ENCODE measurements around the gene HLA-DQB1.
A peak's percentile ranks its signal among the peaks of the same experiment; 100 is the strongest.
"Not testable (repeated sequence)": the region's sequence is repeated elsewhere in the genome, so short reads cannot be mapped to it uniquely, and the experiment has no call there.

The HLA-DQB1 gene

DNA sequence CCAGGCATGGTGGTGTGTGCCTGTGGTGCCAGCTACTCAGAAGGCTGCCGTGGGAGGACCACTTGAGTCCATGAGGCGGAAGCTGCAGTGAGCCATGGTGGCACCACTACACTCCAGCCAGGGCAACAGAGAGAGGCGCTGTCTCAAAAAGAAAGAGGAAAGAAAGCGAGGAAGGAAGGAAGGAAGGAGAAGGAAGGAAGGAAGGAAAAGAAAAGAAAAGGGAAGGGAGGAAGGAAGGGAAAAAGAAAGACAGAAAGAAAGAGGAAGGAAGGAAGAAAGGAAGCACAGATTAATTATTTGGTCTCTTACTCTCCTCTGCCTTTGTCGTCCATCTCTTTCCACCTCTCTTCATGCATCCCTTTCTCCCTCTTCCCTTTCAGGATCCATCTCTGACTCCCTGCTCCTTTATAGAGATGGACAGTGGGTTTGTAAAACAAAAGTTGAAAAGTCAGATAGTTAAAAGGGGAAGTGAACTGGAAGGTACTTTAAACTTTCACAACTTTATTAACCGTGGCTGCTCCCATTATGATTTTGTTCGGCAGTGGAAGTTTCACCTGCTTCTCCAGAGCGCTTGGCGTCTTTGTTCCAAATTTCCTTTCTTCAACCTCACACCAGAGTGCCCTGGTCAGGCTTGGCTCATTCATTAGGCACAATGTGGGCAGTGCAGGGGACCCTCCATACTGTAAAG, 27.8 kb downstream of the HLA-DQB1 start:
- H3K4me3 ChIP-seq (ENCODE audit: low read depth, low read length) = no peak overlapping the region
- in situ Hi-C loops (cut with HindIII; ENCODE audit: low sequenced_read_pairs) = no loop called here
- no peak for DNase-seq (ENCODE audit: low read depth, low spot score)
- TF ChIP-seq, protein P1, sequence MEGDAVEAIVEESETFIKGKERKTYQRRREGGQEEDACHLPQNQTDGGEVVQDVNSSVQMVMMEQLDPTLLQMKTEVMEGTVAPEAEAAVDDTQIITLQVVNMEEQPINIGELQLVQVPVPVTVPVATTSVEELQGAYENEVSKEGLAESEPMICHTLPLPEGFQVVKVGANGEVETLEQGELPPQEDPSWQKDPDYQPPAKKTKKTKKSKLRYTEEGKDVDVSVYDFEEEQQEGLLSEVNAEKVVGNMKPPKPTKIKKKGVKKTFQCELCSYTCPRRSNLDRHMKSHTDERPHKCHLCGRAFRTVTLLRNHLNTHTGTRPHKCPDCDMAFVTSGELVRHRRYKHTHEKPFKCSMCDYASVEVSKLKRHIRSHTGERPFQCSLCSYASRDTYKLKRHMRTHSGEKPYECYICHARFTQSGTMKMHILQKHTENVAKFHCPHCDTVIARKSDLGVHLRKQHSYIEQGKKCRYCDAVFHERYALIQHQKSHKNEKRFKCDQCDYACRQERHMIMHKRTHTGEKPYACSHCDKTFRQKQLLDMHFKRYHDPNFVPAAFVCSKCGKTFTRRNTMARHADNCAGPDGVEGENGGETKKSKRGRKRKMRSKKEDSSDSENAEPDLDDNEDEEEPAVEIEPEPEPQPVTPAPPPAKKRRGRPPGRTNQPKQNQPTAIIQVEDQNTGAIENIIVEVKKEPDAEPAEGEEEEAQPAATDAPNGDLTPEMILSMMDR (IDR thresholded peaks at IDR 0.05; ENCODE audit: low read depth, low read length) = no peak

DNA sequence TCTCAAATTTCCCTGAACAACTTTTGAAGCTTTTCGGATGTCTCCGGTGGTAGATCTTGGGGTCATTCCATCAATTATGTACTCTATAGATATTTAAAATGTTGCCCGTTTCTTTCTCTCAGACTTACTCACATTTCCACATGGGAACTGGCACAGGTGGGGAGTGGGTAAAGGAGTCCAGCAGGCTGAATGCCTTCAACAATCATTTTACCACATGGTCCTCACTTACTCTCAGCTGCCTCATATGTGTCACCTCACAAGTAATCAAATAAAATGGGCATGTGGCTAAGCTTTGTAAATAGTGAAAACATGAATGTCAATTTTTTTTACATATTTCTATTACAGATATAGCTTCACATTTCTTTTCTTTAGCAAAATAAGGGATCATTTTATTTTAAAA, 28.6 kb downstream of the HLA-DQB1 start:
- no peak for DNase-seq (ENCODE audit: low read depth, low spot score)
- TF ChIP-seq, protein P1 (IDR thresholded peaks at IDR 0.05; ENCODE audit: low read depth, low read length) = no peak
- H3K4me3 ChIP-seq (ENCODE audit: low read depth, low read length) = no peak overlapping the region
- in situ Hi-C loops (cut with HindIII; ENCODE audit: low sequenced_read_pairs) = no loop called here

DNA sequence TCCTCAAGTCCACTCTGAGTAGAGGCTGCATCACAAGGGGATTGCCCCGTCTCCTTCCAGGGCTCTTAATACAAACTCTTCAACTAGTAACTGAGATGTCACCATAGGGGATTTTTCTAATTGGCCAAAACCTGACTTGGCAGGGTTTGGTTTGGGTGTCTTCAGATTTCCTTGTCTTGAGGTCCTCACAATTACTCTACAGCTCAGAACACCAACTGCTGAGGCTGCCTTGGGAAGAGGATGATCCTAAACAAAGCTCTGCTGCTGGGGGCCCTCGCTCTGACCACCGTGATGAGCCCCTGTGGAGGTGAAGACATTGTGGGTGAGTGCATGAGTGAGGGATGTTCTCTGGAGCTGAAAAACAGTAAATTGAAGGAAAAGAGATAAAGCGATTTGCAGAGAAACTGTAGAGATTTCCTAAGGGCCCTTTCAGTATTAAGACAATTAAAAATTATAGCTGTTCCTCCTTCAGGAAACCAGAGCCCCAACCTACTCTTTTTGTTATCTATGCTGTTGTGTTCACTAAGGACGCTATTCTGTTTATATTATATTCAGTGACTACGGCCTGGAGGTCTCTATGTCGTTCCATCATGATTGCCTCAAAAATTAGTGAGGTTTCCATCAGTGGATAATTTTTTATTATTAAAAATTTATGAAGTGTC, 29.1 kb downstream of the HLA-DQB1 start, which contains the start of gene HLA-DQA1:
Gene HLA-DQA1 (plus strand): TSS at position 188 of the 662 bp plus-strand sequence. CDS start 53 bp downstream, at position 241.
- no peak within 1 kb of the TSS for H3K4me3 ChIP-seq (ENCODE audit: low read depth, low read length)
- DNase-seq (ENCODE audit: low read depth, low spot score) = no peak
- TF ChIP-seq, protein P1 (IDR thresholded peaks at IDR 0.05; ENCODE audit: low read depth, low read length) = no peak
- in situ Hi-C loops (cut with HindIII; ENCODE audit: low sequenced_read_pairs) = no loop called here

DNA sequence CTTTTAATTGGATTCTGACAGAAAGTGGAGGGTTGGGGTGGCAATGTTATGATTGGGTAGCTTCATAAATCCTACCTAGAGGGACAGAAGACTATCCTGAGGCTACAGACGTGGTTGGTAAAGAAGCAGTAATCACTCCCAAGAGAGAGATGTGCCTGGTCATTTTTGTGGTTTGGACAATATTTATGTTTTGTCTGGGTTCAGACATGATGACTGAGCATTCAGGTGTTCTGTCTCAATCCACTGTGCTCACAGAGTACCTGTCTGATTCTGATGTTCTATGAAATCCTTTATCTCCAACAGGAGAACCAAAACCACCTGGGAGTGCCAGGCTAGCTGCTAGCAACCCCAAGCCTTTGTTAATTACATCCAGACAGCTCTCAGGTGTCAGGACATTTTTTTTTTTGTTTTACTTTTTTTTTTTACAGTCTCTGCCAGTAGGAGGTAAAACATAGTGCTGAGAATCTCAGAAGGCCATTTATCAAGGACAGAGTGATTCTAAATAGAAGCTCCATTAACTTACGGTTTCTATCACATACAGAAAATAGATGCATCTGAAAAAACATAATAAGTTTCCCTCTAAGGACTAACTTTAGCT, 30.8 kb downstream of the HLA-DQB1 start:
- in situ Hi-C loops (cut with HindIII; ENCODE audit: low sequenced_read_pairs) = no loop called here
- TF ChIP-seq, protein P1 (IDR thresholded peaks at IDR 0.05; ENCODE audit: low read depth, low read length) = no peak
- DNase-seq (ENCODE audit: low read depth, low spot score) = no peak

DNA sequence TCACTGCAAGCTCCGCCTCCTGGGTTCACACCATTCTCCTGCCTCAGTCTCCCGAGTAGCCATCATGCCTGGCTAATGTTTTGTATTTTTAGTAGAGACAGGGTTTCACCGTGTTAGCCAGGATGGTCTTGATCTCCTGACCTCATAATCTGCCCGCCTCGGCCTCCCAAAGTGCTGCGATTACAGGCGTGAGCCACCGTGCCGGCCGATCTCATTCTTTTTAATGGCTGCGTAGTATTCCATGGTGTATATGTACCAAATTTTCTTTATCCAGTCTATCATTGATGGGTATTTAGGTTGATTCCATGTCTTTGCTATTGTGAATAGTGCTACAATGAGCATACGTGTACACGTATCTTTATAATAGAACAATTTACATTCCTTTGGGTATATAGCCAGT, 36.7 kb downstream of the HLA-DQB1 start:
- H3K4me3 ChIP-seq (ENCODE audit: low read depth, low read length); DNase-seq (ENCODE audit: low read depth, low spot score); in situ Hi-C loops (cut with HindIII; ENCODE audit: low sequenced_read_pairs): not testable (repeated sequence)

More for the DNA sequence above, 30.8 kb downstream of the HLA-DQB1 start:
- H3K4me3 ChIP-seq (ENCODE audit: low read depth, low read length) = no peak overlapping the region

DNA sequence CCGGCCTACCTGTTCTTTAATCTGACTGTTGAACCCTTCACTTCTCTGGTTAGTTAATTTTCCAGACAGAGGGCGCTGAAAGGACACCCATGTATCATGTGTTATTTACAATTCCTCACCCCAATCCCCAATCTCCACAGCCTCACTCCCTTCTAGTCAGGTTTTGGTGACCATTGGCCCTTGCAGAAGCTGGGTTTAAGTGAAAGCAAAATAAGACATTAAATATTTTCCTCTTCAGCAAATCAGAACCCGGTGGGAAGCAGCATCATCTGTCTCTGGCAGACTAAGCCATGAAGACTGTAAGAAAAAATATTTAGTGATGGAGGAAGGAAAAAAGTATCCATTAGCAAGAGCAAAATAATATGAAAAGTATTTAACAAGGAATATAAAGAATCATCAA, 38.6 kb downstream of the HLA-DQB1 start:
- H3K4me3 ChIP-seq (ENCODE audit: low read depth, low read length) = no peak overlapping the region
- DNase-seq (ENCODE audit: low read depth, low spot score) = peak; percentile 10
- TF ChIP-seq, protein P1 (IDR thresholded peaks at IDR 0.05; ENCODE audit: low read depth, low read length) = no peak
- in situ Hi-C loops (cut with HindIII; ENCODE audit: low sequenced_read_pairs) = no loop called here

DNA sequence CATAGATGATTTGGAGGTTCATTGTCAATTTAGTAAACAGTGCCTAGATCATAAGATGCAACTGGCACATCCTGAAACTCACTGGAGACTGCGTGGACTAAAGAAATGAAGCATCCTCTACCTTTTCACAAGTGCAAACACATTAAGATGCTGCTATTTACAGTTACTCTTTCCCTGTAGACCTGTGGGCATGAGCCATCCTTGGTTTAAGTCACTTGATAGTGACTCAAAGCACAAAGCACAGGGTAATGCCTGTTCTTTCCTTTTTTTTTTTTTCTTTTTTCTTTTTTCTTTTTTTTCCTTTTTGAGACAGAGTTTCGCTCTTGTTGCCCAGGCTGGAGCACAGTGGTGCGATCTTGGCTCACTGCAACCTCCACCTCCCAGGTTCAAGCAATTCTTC, 39.2 kb downstream of the HLA-DQB1 start:
- no peak for DNase-seq (ENCODE audit: low read depth, low spot score)
- H3K4me3 ChIP-seq (ENCODE audit: low read depth, low read length) = no peak overlapping the region
- in situ Hi-C loops (cut with HindIII; ENCODE audit: low sequenced_read_pairs) = no loop called here
- TF ChIP-seq, protein P1 (IDR thresholded peaks at IDR 0.05; ENCODE audit: low read depth, low read length) = no peak
